ENCODE results near the gene PCDHGA11.
"Not testable (repeated sequence)": the region's sequence is repeated elsewhere in the genome, so short reads cannot be mapped to it uniquely, and the experiment has no call there.

- not testable (repeated sequence) for TF ChIP-seq CTCF, POLR2AphosphoS5, EP300 (IDR thresholded peaks at IDR 0.05)
These were observed 11.5 kb downstream of the PCDHGA11 start for GRCh38 chr5:141432308-141432707.
